Peyer's patch (tissue), 4 donors: Measurements from ENCODE around the gene ZFPM1.

Experiments
- CTCF ChIP-seq, 6 experiments: fragments of 450-650 bp in 4 of 6; fragments of 200-600 bp in 2 of 6; sonication (generic) in 1 of 6; IDR thresholded peaks; one replicate each; pipeline ENCODE4 v1.5.1; 2017 to 2019; ENCODE audit warnings: antibody characterized with exemption in 6 of 6, mild to moderate bottlenecking in 3 of 6, moderate library complexity in 1 of 6
- POLR2A ChIP-seq, 2 donors: fragments of 450-650 bp; IDR thresholded peaks; one replicate each; pipeline ENCODE4 v1.5.1; 2017; ENCODE audit warnings: antibody characterized with exemption in 2 of 2, mild to moderate bottlenecking in 2 of 2, moderate library complexity in 2 of 2

GRCh38 chr16:88404769-88405168, 48.3 kb upstream of the ZFPM1 start:
- TF ChIP-seq POLR2A (IDR thresholded peaks at IDR 0.05) (no peak), CTCF (IDR thresholded peaks at IDR 0.05) (no peak)
